OCI-LY3 (cell line): Measurements from ENCODE around the gene GPX1.

Experiments
- CTCF ChIP-seq: fragments of 200-600, 300-600 bp; sonication (generic); IDR thresholded peaks from 2 replicates; pipeline ENCODE4 v1.5.1; 2014; ENCODE audit warnings: antibody characterized with exemption, low read length, low read depth
- EZH2phosphoT487 ChIP-seq: fragments of 200-600 bp; shearing (Covaris generic); IDR thresholded peaks from 2 replicates; pipeline ENCODE4 v1.6.1; 2018; ENCODE audit warnings: antibody characterized with exemption, mixed run types, low read depth

GRCh38 chr3:49333916-49334633 is 24.1 kb downstream of the GPX1 start:
- no peak for TF ChIP-seq CTCF
- TF ChIP-seq EZH2phosphoT487: no peak
